ENCODE results near the gene STH. TPM values are rescaled to one million over a fixed set of nuclear protein-coding genes. Genes with fewer than 3 reads are reported as not detected.

Gene STH
- total and polyA plus RNA-seq, 2 of the 4 experiments (the other 2 are of a cell fraction), result not detected

DNA sequence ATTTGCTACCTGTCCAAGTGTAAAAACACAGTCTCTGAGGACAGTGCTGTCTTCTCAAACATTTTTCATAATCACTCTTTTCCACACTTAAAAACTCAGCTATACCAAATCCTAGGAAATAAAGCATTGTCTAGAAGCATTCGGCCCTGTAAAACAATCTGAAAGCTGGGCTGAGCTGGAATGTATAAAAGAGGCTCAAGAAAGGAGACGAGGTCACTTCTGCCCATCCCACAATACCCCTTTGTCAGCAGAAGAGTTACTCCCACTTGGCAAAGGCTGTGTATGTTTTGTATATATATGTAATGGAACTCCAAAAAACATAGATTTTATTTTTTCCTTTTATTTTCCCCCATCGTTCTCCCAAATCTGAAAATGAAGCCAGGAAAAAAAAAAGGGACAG is 43.9 kb downstream of the STH start:
- intact Hi-C loops (cut with micrococcal nuclease), result loop anchor here (10.0 kb wide), 1 partner anchor 52 kb away; no protein-coding TSS in a partner anchor
- Histone ChIP-seq H3K27me3 (ENCODE audit: control insufficient read depth, insufficient read depth, low read length) (no peaks in the 10 kb centered on the region), H2AK9ac (replicated peaks; ENCODE audit: low read depth, low read length, poor library complexity) (no peak overlapping the region), H3K27ac (ENCODE audit: insufficient read depth, low read length) (no peak overlapping the region), H2AFZ (replicated peaks; ENCODE audit: low read length, poor library complexity) (no peak overlapping the region), H3K23ac (ENCODE audit: low read depth, low read length) (no peak overlapping the region), H4K8ac (ENCODE audit: low read depth in 2 of 2, low read length in 2 of 2) (no peak overlapping the region), H2AK5ac (ENCODE audit: low read depth, low read length) (no peak overlapping the region), H4K20me1 (ENCODE audit: insufficient read depth, low read length) (peaks cover 23% of the 10 kb centered on the region), H3K9ac (ENCODE audit: low read depth, low read length) (no peak overlapping the region), H3K18ac (ENCODE audit: low read depth, low read length) (no peak overlapping the region), H2BK5ac (ENCODE audit: low read depth, low read length, poor library complexity, severe bottlenecking) (no peak overlapping the region), H2BK15ac (ENCODE audit: low read depth, low read length) (no peak overlapping the region), H3K14ac (replicated peaks; ENCODE audit: low read depth, low read length) (no peak overlapping the region), H3K9me3 (ENCODE audit: control insufficient read depth, insufficient read depth, low read length) (no peaks in the 10 kb centered on the region), H2BK20ac (ENCODE audit: low read depth, low read length) (no peak overlapping the region), H3K4me1 (ENCODE audit: control insufficient read depth, insufficient read depth, low read length) (no peaks in the 10 kb centered on the region), H3K9me1 (ENCODE audit: insufficient read depth, low read length) (no peaks in the 10 kb centered on the region), H3K36me3 (ENCODE audit: control insufficient read depth, insufficient read depth, low read length) (peaks cover 45% of the 10 kb centered on the region), H4K91ac (ENCODE audit: insufficient read depth, low read depth, low read length) (no peak overlapping the region), H3K4me3 (ENCODE audit: insufficient read depth, low read depth, low read length) (no peak overlapping the region), H3K4me2 (ENCODE audit: low read depth, low read length) (no peak overlapping the region), H3K56ac (ENCODE audit: extremely low read depth, insufficient read depth, low read length) (no peak overlapping the region), H3K4ac (ENCODE audit: low read depth, low read length) (no peak overlapping the region), H4K5ac (ENCODE audit: low read depth, low read length) (no peak overlapping the region), H3K79me1 (ENCODE audit: low read depth in 1 of 2, low read length in 2 of 2) (peaks cover 33 to 56% of the 10 kb centered on the region in 2 experiments; a peak in 3 of 4 replicates), H2BK120ac (ENCODE audit: low read depth, low read length) (no peak overlapping the region)
- dilution Hi-C loops (cut with HindIII; ENCODE audit: low sequenced_read_pairs, unreplicated experiment), result no loop called here
- no CpG with 5 or more reads among the region's 3 CpGs for WGBS, 2 experiments (ENCODE audit: extremely low coverage in 2 of 2, insufficient read length in 1 of 2)
- ATAC-seq (ENCODE audit: low read depth) (no peak), DNase-seq (peak; percentile 6)
- ChIA-PET POLR2A (ENCODE audit: unreplicated experiment) (interaction anchor here (0.6 kb wide), 1 partner anchor 83 kb away, joined by 5 read pairs; no protein-coding TSS in a partner anchor), CTCF (interaction anchor here (0.7 kb wide), 1 partner anchor 168 kb away, joined by 3 read pairs; no protein-coding TSS in a partner anchor)
- no TSS peak for BruUV-seq (replicated peaks)
- TF ChIP-seq POLR2A (IDR thresholded peaks at IDR 0.05; ENCODE audit: low read depth, low read length) (no peak), SMC3 (IDR thresholded peaks at IDR 0.05; ENCODE audit: low read depth, low read length) (no peak), RFX5 (IDR thresholded peaks at IDR 0.05; ENCODE audit: low read depth, low read length) (no peak), FOS (IDR thresholded peaks at IDR 0.05; ENCODE audit: low read depth, low read length) (no peak), RCOR1 (IDR thresholded peaks at IDR 0.05; ENCODE audit: insufficient replicate concordance, low read length) (no peak)
- in situ Hi-C loops (cut with MboI; ENCODE audit: low sequenced_read_pairs), result no loop called here

Data from IMR-90 (cell line).